HG02870 (cell line): ENCODE data around the gene ZNF559.
"Not testable (repeated sequence)": the region's sequence is repeated elsewhere in the genome, so short reads cannot be mapped to it uniquely, and the experiment has no call there.

Experiments used
- ATAC-seq: cut with Tn5 transposase; IDR thresholded peaks from one replicate; pipeline ENCODE4 v1.9.1; 2021; ENCODE audit warnings: mild to moderate bottlenecking, moderate library complexity; ENCODE audit not compliant: unreplicated experiment

The ZNF559 gene

GRCh38 chr19:9323919-9324583, at the start of gene ZNF559:
Gene ZNF559 (plus strand): TSS chr19:9324179. CDS start chr19:9338550, 14,371 bp downstream.
- peak; percentile 94 for ATAC-seq

- ATAC-seq = not testable (repeated sequence)
Observed at GRCh38 chr19:9283485-9283884, 40.5 kb upstream of the ZNF559 start.

DNA sequence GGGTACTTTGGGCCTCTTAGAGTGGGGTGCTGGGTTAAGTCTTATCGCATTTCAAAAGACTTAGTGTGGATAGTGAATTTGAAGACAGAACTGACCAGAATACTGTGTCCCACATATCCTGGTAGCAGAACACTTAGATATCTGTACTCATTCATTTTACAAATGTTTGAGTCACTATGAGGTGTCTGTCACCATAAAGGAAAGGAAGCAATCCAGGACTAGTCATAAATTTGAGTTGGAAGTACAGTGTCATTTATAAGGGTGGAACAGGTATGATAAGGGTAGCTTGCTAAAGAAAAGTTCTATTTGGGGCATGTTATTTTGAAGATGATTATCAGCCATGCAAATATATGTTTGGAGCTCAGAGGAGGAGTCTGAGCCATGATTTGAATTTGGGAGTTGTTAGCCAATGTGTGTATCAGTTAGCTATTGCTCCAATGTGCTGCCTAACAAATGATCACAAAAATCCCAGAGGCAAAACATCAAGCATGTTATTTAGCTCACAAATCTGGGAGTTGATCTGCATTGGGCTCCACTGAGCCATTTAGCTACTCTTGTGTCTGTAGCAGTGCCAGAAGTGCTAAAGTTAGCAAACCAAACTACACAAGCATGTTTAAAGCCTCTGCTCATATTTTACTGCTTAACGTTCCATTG, 34.6 kb upstream of the ZNF559 start:
- no peak for ATAC-seq

GRCh38 chr19:9295411-9295849, 28.5 kb upstream of the ZNF559 start:
- ATAC-seq = no peak

- no peak for ATAC-seq
Observed at GRCh38 chr19:9296336-9296735, 27.6 kb upstream of the ZNF559 start.

DNA sequence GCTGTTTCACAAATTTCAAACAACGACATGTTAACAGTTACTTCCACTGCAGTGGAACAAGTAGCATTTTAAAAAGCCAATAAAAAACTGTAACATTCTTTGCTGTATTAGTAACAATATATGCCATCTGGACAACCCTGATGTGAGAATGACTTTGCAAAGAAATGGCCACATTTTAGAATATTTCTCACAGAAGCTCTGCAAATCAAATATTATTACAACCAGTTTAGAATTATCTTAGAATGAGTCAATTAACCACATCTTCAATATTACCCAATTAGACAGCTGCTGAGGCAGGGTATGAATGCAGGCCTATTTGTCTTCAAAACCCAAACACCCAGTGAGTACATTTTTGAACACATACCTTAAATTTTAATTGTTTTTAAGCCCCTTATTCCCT, 17.5 kb upstream of the ZNF559 start:
- ATAC-seq = no peak

- no peak for ATAC-seq
Observed at GRCh38 chr19:9308091-9308770, 15.7 kb upstream of the ZNF559 start.

DNA sequence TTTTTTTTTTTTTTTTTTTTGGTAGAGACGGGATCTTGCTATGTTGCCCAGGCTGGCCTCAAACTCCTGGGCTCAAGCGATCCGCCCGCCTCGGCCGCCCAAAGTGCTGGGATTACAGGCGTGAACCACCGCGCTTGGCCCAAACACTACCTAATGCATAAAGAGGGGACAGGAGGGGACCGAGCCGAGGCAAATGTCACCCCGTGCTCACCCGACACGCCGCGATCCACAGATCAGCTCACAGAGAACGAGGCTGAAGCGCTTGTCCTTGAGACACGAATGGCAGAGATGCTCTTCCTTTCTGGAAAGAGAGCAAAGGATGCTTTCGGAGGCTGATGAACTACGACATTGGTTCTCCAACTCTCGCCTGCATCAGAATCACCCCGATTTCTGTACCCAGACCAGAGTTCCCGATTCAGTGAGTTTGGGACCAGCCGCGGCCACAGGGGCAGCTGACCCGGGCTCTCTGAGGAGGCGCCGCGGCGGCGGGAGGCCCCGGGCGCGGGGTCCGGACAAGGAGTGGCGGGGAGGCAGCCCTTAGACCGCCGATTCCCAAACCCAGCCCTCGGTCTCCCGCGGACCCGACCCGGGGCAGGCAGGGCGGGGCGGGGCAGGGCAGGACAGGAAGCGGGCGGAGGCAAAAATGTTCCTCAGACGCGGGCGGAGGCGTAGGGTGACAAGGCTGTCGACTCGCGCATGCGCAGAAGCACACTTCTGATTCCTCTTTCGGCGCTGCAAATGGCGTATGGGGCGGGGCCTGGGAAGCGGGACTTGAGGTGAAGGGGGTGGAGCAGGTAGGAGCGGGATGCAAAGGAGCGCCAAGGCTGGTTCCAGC, 14.6 kb upstream of the ZNF559 start, which contains the start of gene ZNF699:
Gene ZNF699, minus strand, starts transcription at position 700 of the 835 bp plus-strand sequence. CDS start 4,719 bp downstream, outside the sequence.
- ATAC-seq = peak; percentile 96

- ATAC-seq = peak; percentile 38
Observed at GRCh38 chr19:9309974-9310446, 14.0 kb upstream of the ZNF559 start.

DNA sequence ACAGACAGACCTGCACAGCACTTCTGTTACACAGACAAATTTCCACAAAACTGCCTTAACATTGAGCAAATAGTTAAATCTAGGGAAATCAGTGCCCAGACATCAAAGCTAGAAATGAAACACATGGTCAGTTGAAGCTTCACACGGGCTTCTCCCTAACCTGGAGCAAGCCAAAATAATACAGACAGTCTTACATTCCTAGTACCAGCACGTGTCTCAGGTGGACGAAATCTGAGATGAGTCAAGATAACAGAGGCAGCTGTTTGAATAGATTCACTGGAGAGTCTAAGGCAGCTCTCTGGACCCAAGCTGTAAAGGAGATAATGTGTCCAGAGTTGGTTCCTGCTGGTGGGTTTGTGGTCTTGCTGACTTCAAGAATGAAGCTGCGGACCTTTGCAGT, 10.2 kb upstream of the ZNF559 start:
- no peak for ATAC-seq

DNA sequence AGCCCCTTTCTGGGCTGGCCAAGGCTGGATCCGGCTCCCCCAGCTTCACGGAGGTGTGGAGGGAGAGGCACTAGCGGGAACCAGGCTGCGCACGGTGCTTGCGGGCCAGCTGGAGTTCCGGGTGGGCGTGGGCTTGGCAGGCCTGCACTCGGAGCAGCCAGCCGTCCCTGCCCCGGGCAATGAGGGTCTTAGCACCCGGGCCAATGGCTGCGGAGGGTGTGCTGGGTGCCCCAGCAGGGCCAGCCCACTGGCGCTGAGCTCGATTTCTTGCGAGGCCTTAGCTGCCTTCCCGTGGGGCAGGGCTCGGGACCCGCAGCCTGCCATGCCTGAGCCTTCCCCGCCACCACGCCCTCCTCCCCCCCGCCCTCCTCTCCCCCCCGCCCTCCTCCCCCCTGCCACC, 2.6 kb upstream of the ZNF559 start:
- no peak for ATAC-seq

DNA sequence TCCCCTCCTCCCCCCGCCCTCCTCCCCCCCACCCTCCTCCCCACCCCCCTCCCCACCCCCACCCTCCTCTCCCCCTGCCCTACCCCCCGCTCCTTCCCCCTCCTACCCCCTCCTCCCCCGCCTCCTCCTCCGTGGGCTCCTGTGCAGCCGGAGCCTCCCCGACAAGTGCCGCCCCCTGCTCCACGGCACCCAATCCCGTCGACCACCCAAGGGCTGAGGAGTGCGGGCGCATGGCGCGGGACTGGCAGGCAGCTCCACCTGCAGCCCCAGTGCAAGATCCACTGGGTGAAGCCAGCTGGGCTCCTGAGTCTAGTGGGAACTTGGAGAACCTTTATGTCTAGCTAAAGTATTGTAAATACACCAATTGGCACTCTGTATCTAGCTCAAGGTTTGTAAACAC, 2.2 kb upstream of the ZNF559 start:
- not testable (repeated sequence) for ATAC-seq

GRCh38 chr19:9322201-9322600, 1.8 kb upstream of the ZNF559 start:
- not testable (repeated sequence) for ATAC-seq

DNA sequence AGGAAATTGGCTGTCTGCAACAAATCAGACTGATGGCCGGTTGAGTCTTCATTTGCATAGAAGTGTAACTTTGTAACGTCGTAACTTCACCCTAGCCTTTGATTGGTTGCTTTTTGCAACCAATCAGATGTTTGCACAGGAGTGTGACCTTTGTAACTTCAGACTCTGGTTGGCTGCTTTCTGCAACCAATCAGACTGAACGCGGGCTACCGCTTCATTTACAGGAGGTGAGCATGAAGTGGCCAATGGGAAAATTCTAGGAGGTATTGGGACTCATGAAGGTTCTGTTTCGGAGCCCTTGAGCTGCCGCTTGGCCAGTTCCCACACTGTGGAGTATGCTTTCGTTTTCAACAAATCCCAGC, 441 bp upstream of the ZNF559 start:
- ATAC-seq = peak; percentile 24

DNA sequence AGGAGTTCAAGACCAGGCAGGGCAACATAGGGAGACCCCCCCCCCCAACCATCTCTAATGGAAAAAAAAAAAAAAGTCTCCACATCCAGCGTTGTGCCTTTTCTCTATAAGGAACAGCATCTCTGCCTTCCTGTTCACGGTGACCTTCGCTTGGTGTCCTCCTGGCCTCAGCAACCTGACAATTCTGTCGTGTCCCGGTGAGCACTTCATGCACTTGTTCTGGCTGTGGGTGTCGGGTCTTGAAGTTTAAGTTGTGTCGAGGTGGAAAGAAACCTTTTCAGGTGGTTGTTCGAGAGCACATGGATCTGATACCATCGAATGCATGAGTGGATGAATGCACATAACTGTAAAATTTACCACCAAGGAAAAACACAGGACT, 594 bp downstream of the ZNF559 start:
- no peak for ATAC-seq

GRCh38 chr19:9329999-9330398, 6.0 kb downstream of the ZNF559 start:
- no peak for ATAC-seq

DNA sequence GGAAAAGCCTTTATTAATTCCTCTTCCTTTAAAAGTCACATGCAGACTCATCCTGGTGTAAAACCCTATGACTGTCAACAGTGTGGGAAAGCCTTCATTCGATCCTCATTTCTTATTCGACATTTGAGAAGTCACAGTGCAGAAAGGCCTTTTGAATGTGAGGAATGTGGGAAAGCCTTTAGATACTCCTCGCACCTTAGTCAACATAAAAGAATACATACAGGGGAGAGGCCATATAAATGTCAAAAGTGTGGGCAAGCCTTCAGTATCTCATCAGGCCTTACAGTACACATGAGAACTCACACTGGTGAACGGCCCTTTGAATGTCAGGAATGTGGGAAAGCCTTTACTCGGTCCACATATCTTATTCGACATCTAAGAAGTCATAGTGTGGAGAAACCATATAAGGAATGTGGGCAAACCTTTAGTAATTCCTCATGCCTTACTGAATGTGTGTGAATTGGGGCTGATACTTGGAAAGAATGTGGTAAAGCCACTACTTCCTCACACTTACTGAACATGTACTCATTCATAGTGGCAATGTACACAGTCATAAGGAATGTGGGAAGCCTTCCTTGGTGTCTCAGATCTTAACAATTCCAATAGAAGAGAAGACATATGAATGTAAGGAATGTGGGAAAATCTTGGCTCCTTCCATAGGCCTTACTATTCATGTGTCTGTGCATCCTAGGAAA, 18.8 kb downstream of the ZNF559 start:
- ATAC-seq = no peak

GRCh38 chr19:9345005-9345404, 21.0 kb downstream of the ZNF559 start:
- no peak for ATAC-seq

GRCh38 chr19:9348253-9348652, 24.3 kb downstream of the ZNF559 start:
- ATAC-seq = no peak

GRCh38 chr19:9348671-9349070, 24.7 kb downstream of the ZNF559 start:
- no peak for ATAC-seq
